SU-DHL-6 (cell line): ENCODE data around the gene DUSP14.
"Not testable (repeated sequence)": the region's sequence is repeated elsewhere in the genome, so short reads cannot be mapped to it uniquely, and the experiment has no call there.

Source experiments
- H2AFZ ChIP-seq: fragments of 200-600 bp; sonication (generic); 2 replicates; pipeline ENCODE4 v1.6.1; 2014; ENCODE audit warnings: low read depth, mild to moderate bottlenecking, moderate library complexity, mixed read lengths, antibody characterized with exemption, low read length; ENCODE audit not compliant: severe bottlenecking
- H3F3A ChIP-seq: fragments of 200-600 bp; shearing (Covaris generic); 2 replicates; pipeline ENCODE4 v1.6.0; 2016; ENCODE audit warnings: antibody characterized with exemption, mild to moderate bottlenecking; ENCODE audit not compliant: insufficient read depth
- H3K27ac ChIP-seq: fragments of 200-600 bp; sonication (generic); 2 replicates; pipeline ENCODE4 v1.5.1; 2016; ENCODE audit warnings: low read depth, mild to moderate bottlenecking, low read length, moderate library complexity, mixed read lengths
- H3K27me3 ChIP-seq: fragments of 200-600 bp; sonication (generic), shearing (Covaris generic); 2 replicates; pipeline ENCODE4 v1.6.0; 2014; ENCODE audit warnings: mild to moderate bottlenecking, low read length
- H3K36me3 ChIP-seq: fragments of 200-600 bp; sonication (generic); 2 replicates; pipeline ENCODE4 v1.6.1; 2014; ENCODE audit warnings: mild to moderate bottlenecking, low read length, mixed read lengths
- H3K4me2 ChIP-seq: fragments of 300-600, 200-600 bp; shearing (Covaris generic), sonication (generic); 2 replicates; pipeline ENCODE4 v1.6.0; 2014; ENCODE audit warnings: low read length, low read depth, mild to moderate bottlenecking; ENCODE audit not compliant: poor library complexity, severe bottlenecking
- H3K4me3 ChIP-seq: fragments of 200-600 bp; sonication (generic); 2 replicates; pipeline ENCODE4 v1.5.1; 2014; ENCODE audit warnings: antibody characterized with exemption, low read length, mild to moderate bottlenecking, mixed read lengths; ENCODE audit not compliant: insufficient read depth, poor library complexity, severe bottlenecking
- H3K79me2 ChIP-seq: fragments of 200-600 bp; sonication (generic); 2 replicates; pipeline ENCODE4 v1.6.1; 2014; ENCODE audit warnings: mild to moderate bottlenecking, low read length, moderate library complexity; ENCODE audit not compliant: insufficient read depth
- H3K9ac ChIP-seq: fragments of 200-600 bp; sonication (generic); 2 replicates; pipeline ENCODE4 v1.7.0; 2014; ENCODE audit warnings: mild to moderate bottlenecking, low read length
- H3K9me2 ChIP-seq: fragments of 200-600 bp; sonication (generic); replicated peaks from 2 replicates; pipeline ENCODE4 v1.6.1; 2014; ENCODE audit warnings: low read length; ENCODE audit not compliant: insufficient read depth
- H3K9me3 ChIP-seq: fragments of 200-600 bp; sonication (generic); 2 replicates; pipeline ENCODE4 v1.6.1; 2014; ENCODE audit warnings: low read length, mixed read lengths; ENCODE audit not compliant: insufficient read depth
- H4K20me1 ChIP-seq: fragments of 200-600 bp; sonication (generic); 2 replicates; pipeline ENCODE4 v1.6.1; 2014; ENCODE audit warnings: low read depth, mild to moderate bottlenecking, antibody characterized with exemption, low read length, moderate library complexity, mixed read lengths
- CTCF ChIP-seq: fragments of 200-600 bp; sonication (generic); IDR thresholded peaks from one replicate; pipeline ENCODE4 v1.5.1; 2017; ENCODE audit warnings: antibody characterized with exemption, mild to moderate bottlenecking, low read length, moderate library complexity; ENCODE audit not compliant: insufficient read depth, poor library complexity, severe bottlenecking
- EZH2phosphoT487 ChIP-seq: fragments of 200-600 bp; sonication (generic), shearing (Covaris generic); conservative IDR thresholded peaks from 2 replicates; pipeline ENCODE4 v1.6.1; 2018; ENCODE audit warnings: mild to moderate bottlenecking, antibody characterized with exemption, low read length, moderate library complexity, mixed read lengths

DUSP14 gene

GRCh38 chr17:37446027-37446426, 43.7 kb upstream of the DUSP14 start:
- no peak overlapping the region for H2AFZ ChIP-seq
- H3K79me2 ChIP-seq = no peaks in the 10 kb centered on the region
- no peaks in the 10 kb centered on the region for H3K9me3 ChIP-seq
- no peak overlapping the region for H3K27ac ChIP-seq
- no peak overlapping the region for H3K4me2 ChIP-seq
- H3K4me3 ChIP-seq = no peak overlapping the region
- no peaks in the 10 kb centered on the region for H3K9me2 ChIP-seq
- no peaks in the 10 kb centered on the region for H4K20me1 ChIP-seq
- no peaks in the 10 kb centered on the region for H3K27me3 ChIP-seq
- TF ChIP-seq EZH2phosphoT487 (no peak), CTCF (no peak)
- no peaks in the 10 kb centered on the region for H3F3A ChIP-seq
- H3K9ac ChIP-seq = no peak overlapping the region
- peaks cover 46% of the 10 kb centered on the region for H3K36me3 ChIP-seq

- Histone ChIP-seq H3K9me2 (no peaks in the 10 kb centered on the region), H3K27ac (no peak overlapping the region), H3K27me3 (no peaks in the 10 kb centered on the region), H3F3A (no peaks in the 10 kb centered on the region), H3K9me3 (no peaks in the 10 kb centered on the region), H3K9ac (no peak overlapping the region), H4K20me1 (no peaks in the 10 kb centered on the region), H3K4me2 (no peak overlapping the region), H2AFZ (no peak overlapping the region), H3K79me2 (no peaks in the 10 kb centered on the region), H3K4me3 (no peak overlapping the region), H3K36me3 (peaks cover 40% of the 10 kb centered on the region)
- no peak for TF ChIP-seq EZH2phosphoT487
- no peak for TF ChIP-seq CTCF
Observed at GRCh38 chr17:37447641-37448040, 42.0 kb upstream of the DUSP14 start.

GRCh38 chr17:37450112-37450511, 39.6 kb upstream of the DUSP14 start:
- no peak for TF ChIP-seq EZH2phosphoT487
- TF ChIP-seq CTCF = no peak
- Histone ChIP-seq H3K4me2 (no peak overlapping the region), H3K9me3 (no peaks in the 10 kb centered on the region), H3K79me2 (no peaks in the 10 kb centered on the region), H2AFZ (no peak overlapping the region), H3F3A (no peaks in the 10 kb centered on the region), H3K9ac (no peak overlapping the region), H3K36me3 (peaks cover 29% of the 10 kb centered on the region), H4K20me1 (no peaks in the 10 kb centered on the region), H3K4me3 (no peak overlapping the region), H3K27me3 (no peaks in the 10 kb centered on the region), H3K9me2 (no peaks in the 10 kb centered on the region), H3K27ac (no peak overlapping the region)

GRCh38 chr17:37457801-37458200, 31.9 kb upstream of the DUSP14 start:
- not testable (repeated sequence) for H2AFZ ChIP-seq, H3K36me3 ChIP-seq, H3K4me3 ChIP-seq, H3K9me3 ChIP-seq, H4K20me1 ChIP-seq, H3K27ac ChIP-seq, H3K9me2 ChIP-seq, H3F3A ChIP-seq, H3K9ac ChIP-seq, H3K27me3 ChIP-seq, H3K4me2 ChIP-seq, H3K79me2 ChIP-seq
